Measurements from ENCODE around the gene OSBPL2. TPM values are rescaled to one million over a fixed set of nuclear protein-coding genes. Genes with fewer than 3 reads are reported as not detected.

The OSBPL2 gene
- polyA plus RNA-seq, 1 donor (not counting 4 experiments of a cell fraction or from before 2014, with no cell fraction given) = 15.9 TPM

DNA sequence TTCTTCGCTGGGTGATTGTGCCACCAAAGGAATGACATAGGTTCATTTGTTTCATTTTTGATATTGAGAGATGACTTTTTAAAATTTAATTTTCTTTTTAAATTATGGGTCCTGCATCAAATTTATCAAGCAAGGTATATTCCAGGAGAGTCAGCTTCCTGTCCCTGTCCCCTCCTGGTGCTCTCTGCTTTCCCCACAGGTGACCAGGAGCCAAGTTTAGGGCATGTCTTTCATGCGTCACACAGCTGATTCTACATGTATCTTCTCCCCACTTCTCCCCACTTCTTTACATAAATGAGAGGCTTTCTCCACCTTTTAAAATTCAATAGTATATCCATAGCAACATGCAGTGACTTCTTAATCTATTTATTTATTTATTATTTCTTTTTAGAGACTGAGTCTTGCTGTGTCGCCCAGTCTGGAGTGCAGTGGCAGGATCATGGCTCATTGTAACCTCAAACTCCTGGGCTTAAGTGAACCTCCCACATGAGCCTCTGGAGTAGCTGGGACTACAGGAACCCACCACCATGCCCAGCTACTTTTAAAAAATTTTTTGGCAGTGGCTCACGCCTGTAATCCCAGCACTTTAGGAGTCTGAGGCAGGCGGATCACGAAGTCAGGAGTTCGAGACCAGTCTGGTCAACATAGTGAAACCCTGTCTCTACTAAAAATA, 30.0 kb downstream of the OSBPL2 start:
- Histone ChIP-seq H3K36me3 (ENCODE audit: control insufficient read depth in 2 of 2, extremely low read depth in 1 of 2, insufficient read depth in 2 of 2, low read length in 2 of 2) (peaks cover 18 to 39% of the 10 kb centered on the region in 2 experiments), H3K27me3 (ENCODE audit: control insufficient read depth, extremely low read depth, insufficient read depth, low read length) (no peaks in the 10 kb centered on the region), H3K4me2 (ENCODE audit: control insufficient read depth, extremely low read depth, insufficient read depth, low read depth, low read length) (no peak overlapping the region), H3K9me1 (ENCODE audit: control insufficient read depth, extremely low read depth, insufficient read depth, low read length) (no peaks in the 10 kb centered on the region), H4K20me1 (ENCODE audit: control insufficient read depth, extremely low read depth, insufficient read depth, low read length) (no peaks in the 10 kb centered on the region), H3K9ac (ENCODE audit: control insufficient read depth, extremely low read depth, insufficient read depth, low read length) (no peak overlapping the region), H3K27ac (ENCODE audit: control insufficient read depth, insufficient read depth, low read length) (no peak overlapping the region), H3K79me2 (ENCODE audit: control insufficient read depth, insufficient read depth, low read length) (no peaks in the 10 kb centered on the region), H3K4me1 (ENCODE audit: control insufficient read depth, extremely low read depth, insufficient read depth, low read length) (peaks cover 13% of the 10 kb centered on the region), H3K4me3 (ENCODE audit: control insufficient read depth in 2 of 3, extremely low read depth in 1 of 3, insufficient read depth in 2 of 3, low read depth in 1 of 3, low read length in 3 of 3) (no peak overlapping the region), H3K9me3 (ENCODE audit: control insufficient read depth, low read depth, low read length) (peaks cover 3% of the 10 kb centered on the region), H2AFZ (ENCODE audit: control insufficient read depth, low read length) (no peak overlapping the region)
- DNase-seq (ENCODE audit: low read depth, low spot score) (no peak), FAIRE-seq (no peak)
- TF ChIP-seq, protein P1, sequence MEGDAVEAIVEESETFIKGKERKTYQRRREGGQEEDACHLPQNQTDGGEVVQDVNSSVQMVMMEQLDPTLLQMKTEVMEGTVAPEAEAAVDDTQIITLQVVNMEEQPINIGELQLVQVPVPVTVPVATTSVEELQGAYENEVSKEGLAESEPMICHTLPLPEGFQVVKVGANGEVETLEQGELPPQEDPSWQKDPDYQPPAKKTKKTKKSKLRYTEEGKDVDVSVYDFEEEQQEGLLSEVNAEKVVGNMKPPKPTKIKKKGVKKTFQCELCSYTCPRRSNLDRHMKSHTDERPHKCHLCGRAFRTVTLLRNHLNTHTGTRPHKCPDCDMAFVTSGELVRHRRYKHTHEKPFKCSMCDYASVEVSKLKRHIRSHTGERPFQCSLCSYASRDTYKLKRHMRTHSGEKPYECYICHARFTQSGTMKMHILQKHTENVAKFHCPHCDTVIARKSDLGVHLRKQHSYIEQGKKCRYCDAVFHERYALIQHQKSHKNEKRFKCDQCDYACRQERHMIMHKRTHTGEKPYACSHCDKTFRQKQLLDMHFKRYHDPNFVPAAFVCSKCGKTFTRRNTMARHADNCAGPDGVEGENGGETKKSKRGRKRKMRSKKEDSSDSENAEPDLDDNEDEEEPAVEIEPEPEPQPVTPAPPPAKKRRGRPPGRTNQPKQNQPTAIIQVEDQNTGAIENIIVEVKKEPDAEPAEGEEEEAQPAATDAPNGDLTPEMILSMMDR (optimal IDR thresholded peaks at IDR 0.05 in 1 of 3, IDR thresholded peaks at IDR 0.05 in 1 of 3, conservative IDR thresholded peaks at IDR 0.05 in 1 of 3; ENCODE audit: extremely low read depth in 1 of 3, insufficient read depth in 2 of 3, low read length in 3 of 3) = no peak
- TF ChIP-seq EZH2 (IDR thresholded peaks at IDR 0.05; ENCODE audit: low read length) = no peak
- dilution Hi-C loops (cut with MboI; ENCODE audit: extremely low pct_ligation_motif_present, low sequenced_read_pairs) = no loop called here

DNA sequence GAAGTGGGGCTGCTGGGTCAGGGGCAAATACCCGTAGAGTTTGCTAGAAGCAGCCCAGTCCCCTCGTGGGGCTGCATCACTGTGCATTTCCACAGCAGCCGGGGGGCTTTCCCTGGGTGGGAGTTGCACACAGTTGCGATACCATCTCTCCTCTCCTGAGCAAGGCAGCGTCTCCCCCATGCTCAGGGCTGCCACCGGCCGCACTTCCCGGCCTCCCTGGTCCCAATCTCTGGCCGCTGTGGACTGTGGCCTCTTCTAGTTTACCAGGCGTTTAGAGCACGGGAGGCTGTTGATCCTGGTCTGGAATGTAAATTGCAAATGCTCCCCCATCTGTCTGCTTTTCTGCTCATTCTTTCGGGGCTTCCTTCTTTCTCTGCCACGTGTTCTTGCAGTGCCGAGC, 31.1 kb downstream of the OSBPL2 start:
- TF ChIP-seq, protein P1 (optimal IDR thresholded peaks at IDR 0.05 in 1 of 3, IDR thresholded peaks at IDR 0.05 in 1 of 3, conservative IDR thresholded peaks at IDR 0.05 in 1 of 3; ENCODE audit: extremely low read depth in 1 of 3, insufficient read depth in 2 of 3, low read length in 3 of 3) = no peak
- TF ChIP-seq EZH2 (IDR thresholded peaks at IDR 0.05; ENCODE audit: low read length) = no peak
- H3K4me3 ChIP-seq (ENCODE audit: control insufficient read depth in 2 of 3, extremely low read depth in 1 of 3, insufficient read depth in 2 of 3, low read depth in 1 of 3, low read length in 3 of 3) = no peak overlapping the region
- no peak for DNase-seq (ENCODE audit: low read depth, low spot score)
- H3K4me1 ChIP-seq (ENCODE audit: control insufficient read depth, extremely low read depth, insufficient read depth, low read length) = peaks cover 13% of the 10 kb centered on the region
- no peaks in the 10 kb centered on the region for H3K9me1 ChIP-seq (ENCODE audit: control insufficient read depth, extremely low read depth, insufficient read depth, low read length)
- peaks cover 3% of the 10 kb centered on the region for H3K9me3 ChIP-seq (ENCODE audit: control insufficient read depth, low read depth, low read length)
- H3K79me2 ChIP-seq (ENCODE audit: control insufficient read depth, insufficient read depth, low read length) = no peaks in the 10 kb centered on the region
- dilution Hi-C loops (cut with MboI; ENCODE audit: extremely low pct_ligation_motif_present, low sequenced_read_pairs) = no loop called here
- H3K27ac ChIP-seq (ENCODE audit: control insufficient read depth, insufficient read depth, low read length) = no peak overlapping the region
- H3K9ac ChIP-seq (ENCODE audit: control insufficient read depth, extremely low read depth, insufficient read depth, low read length) = no peak overlapping the region
- H2AFZ ChIP-seq (ENCODE audit: control insufficient read depth, low read length) = no peak overlapping the region
- H3K4me2 ChIP-seq (ENCODE audit: control insufficient read depth, extremely low read depth, insufficient read depth, low read depth, low read length) = no peak overlapping the region
- H3K36me3 ChIP-seq (ENCODE audit: control insufficient read depth in 2 of 2, extremely low read depth in 1 of 2, insufficient read depth in 2 of 2, low read length in 2 of 2) = peaks cover 15 to 37% of the 10 kb centered on the region in 2 experiments
- H3K27me3 ChIP-seq (ENCODE audit: control insufficient read depth, extremely low read depth, insufficient read depth, low read length) = no peaks in the 10 kb centered on the region
- no peaks in the 10 kb centered on the region for H4K20me1 ChIP-seq (ENCODE audit: control insufficient read depth, extremely low read depth, insufficient read depth, low read length)
- FAIRE-seq = no peak

Data from keratinocyte (primary cell).